Stimulated activated CD4-positive, alpha-beta T cell treated with anti-CD3 and anti-CD28 coated beads, Interleukin-12 subunit alpha, Interleukin-12 subunit beta, amount 100 ng/mL, for 4 hours (primary cell): Measurements from ENCODE around the gene PLCH2.

ENCODE experiments used
- DNase-seq: peaks from one replicate; pipeline ENCODE4 v3.0.0-alpha.2; 2020

The PLCH2 gene

DNA sequence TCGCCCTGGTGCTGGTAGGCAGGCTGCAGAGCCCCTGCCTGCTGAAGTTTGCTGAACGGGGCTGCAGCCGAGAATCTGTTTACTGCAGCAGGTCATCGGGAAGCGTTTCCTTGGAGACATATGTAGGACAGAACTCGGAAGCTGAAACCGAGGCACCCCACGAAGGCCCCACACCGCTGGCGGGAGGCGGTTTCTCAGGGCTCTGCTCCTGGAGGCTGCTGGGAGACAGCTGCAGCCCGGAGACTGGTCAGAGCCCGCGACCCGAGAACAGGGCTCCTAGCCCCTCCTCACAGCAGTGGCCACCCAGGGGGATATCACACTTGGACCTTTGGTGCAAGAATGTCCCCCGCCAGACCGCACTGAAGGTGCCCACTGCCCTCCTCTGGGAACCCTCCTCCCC lies 12.7 kb upstream of the PLCH2 start:
- DNase-seq: no peak

GRCh38 chr1:2465371-2466269 lies 10.5 kb upstream of the PLCH2 start:
- DNase-seq: no peak

DNA sequence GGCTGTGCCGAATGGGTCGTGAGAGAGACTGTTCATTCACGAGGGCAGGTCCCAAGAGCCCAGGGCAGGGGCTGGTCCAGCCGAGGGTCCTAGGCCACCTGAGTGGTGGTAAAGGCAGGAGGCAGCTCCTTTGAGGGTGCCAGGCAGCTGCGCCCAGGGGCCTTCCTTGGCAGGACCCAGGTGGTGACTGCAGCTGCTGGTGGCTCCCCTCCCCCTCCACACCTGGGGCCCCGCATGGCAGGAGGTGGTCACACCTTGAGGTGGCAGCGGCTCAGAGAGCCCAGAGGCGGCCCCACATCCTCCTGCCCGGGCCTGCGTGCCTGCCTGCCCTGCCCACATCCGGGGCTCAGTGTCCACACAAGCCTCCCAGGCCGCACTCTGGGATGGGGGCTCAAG lies 9.8 kb upstream of the PLCH2 start:
- no peak for DNase-seq

DNA sequence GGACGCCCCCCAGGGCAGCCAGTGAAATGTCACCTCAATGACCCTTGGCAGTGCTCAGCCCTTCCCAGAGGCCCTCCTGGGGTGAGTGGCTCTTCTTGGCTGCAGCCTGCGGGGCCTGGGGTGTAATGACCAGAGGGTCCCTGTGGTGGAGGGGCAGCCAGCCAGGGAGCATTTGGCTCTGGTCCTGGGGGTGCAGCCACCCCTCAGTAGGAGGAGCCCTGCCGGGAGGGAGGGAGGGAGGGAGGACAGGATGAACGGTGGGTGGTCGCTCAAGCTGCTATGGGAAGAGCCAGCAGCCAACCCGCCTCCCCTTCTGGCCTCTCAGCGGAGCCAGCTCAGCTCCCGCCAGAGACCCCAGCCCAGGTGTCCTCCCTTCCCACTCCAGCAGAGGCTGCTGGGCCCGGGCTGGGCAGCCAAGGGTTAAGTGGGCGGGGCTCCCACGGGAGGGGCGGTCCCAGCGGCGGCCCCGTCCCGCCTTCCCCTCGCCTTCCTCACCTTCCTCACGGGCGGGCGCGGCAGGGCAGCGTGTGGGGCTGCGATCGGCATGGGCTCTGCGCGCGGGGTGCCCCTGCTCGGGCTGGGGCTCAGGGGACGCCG lies 9.0 kb upstream of the PLCH2 start:
- DNase-seq: peak; percentile 36

GRCh38 chr1:2468041-2468472 lies 8.0 kb upstream of the PLCH2 start:
- peak; percentile 37 for DNase-seq

DNA sequence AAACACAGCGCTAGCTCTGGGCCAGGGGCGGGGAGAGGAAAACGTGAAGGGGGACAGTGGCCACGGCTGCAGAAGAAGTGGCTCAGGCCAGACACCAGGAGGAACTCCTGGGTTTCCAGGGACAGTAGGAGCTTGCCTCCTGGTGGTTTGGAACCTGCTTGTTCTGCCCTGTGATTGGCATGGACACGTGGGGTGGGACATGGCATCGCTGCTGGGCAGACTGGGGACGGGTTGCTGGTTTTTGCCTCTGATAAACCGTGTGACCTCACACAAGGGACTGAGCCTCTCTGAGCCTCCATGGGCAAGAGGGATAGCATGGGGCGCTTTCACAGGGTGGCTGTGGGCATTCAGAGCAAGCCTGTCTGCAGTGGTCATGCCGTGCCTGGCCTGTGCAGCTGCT lies 7.5 kb upstream of the PLCH2 start:
- no peak for DNase-seq

DNA sequence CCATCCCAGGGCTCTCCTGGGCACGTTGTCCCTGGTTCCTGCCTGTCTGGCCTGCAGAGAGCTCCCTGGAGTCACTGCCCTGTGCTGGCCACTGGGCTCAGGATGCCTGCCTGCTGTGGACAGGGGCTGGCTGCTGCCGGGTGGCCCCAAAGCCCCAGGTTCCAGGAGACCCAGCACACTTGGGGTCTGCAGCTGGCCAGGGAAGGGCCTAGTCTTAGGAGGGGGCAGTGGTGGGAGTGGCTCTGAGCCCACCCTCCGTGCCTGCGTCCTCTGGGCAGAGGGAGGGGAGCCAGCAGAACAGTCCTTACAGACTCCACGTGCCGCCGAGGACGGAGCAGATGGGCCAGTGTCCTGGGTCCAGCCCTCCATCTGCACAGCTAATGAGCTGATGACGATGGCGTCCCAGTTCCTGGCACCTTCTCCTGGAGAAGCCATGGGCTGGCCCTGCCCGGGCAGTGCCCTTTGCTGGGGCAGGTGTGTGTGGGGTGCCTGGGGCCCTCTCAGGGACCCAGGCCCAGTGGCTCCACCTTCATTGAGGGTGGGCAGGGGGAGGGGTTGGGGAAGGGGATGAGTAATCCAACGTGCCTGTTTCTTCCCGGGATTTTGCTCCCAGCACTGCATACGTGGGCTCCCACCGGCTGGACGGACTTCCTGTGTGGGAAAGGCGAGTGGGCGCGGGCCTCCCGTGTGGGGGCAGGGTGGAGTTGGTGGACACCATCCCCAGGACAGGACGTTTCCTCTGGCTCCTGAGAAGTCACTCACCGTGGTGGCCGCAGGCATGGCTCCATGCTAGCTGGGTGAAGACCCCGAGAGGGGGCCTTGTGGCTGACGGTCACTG lies 6.8 kb upstream of the PLCH2 start:
- no peak for DNase-seq

DNA sequence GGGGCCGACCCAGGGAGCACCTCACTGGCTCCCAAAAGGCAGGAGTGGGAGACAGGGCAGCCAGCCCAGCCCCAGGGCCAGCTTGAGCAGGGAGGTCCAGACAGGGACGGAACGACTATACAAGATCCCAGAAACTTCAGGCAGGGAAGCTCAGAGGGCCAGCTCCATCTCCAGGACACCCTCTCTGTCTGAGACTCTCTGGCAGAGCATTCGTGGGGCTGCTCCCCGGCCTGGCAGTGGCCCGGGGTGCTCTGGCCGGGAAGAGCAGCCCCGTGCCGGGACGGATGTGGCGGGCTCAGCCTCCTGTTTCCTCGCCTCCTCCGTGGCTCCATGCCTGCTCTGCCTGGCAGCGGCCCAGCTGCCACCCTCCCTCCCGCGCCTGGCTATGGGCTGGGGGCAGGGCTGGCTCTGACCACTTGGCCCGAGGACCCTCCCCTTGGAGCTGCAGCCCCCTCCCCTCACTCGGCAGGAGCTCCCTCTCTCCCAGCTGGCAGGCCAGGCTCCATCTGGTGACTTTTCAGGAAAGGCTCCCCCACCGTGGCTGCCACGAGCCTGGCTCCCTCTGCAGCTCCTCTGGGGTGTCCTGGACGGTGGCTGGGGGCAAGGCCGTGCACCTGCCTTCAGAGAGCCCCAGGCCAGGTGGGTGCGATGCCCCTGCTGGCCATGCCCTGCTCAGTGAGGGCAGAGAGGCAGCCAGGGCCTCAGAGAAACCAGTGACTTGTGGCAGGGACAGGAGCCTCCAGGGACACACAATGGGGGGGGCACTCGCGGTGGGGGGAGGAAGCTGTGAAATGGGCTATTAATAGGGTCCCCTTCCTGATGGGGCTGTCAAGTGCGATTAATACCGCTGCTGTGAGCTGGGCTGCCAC lies 5.6 kb upstream of the PLCH2 start:
- no peak for DNase-seq

GRCh38 chr1:2471159-2471471 lies 5.0 kb upstream of the PLCH2 start:
- no peak for DNase-seq

GRCh38 chr1:2471587-2472001 lies 4.5 kb upstream of the PLCH2 start:
- DNase-seq: no peak

GRCh38 chr1:2472109-2472508 lies 4.0 kb upstream of the PLCH2 start:
- DNase-seq: no peak

GRCh38 chr1:2472561-2473177 lies 3.4 kb upstream of the PLCH2 start:
- no peak for DNase-seq

DNA sequence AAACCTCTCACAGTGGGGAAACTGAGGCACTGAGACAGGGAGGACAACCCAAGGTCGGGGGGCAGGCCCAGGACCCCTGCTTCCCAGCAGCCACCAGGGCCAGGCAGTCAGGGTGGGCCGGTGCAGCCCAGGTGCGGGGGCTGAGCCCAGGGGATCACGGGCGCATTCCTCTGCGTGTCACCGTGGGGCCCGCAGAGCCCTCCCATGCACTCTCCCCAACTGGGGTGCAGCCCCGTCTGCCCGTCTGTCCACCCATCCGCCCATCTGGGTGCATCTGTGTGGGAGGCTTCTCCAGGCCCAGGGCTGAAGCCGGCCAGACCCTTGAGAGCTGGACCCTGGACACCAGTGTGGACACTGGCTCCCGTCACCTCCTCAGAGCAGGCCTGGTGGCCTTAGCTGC lies 2.9 kb upstream of the PLCH2 start:
- no peak for DNase-seq

DNA sequence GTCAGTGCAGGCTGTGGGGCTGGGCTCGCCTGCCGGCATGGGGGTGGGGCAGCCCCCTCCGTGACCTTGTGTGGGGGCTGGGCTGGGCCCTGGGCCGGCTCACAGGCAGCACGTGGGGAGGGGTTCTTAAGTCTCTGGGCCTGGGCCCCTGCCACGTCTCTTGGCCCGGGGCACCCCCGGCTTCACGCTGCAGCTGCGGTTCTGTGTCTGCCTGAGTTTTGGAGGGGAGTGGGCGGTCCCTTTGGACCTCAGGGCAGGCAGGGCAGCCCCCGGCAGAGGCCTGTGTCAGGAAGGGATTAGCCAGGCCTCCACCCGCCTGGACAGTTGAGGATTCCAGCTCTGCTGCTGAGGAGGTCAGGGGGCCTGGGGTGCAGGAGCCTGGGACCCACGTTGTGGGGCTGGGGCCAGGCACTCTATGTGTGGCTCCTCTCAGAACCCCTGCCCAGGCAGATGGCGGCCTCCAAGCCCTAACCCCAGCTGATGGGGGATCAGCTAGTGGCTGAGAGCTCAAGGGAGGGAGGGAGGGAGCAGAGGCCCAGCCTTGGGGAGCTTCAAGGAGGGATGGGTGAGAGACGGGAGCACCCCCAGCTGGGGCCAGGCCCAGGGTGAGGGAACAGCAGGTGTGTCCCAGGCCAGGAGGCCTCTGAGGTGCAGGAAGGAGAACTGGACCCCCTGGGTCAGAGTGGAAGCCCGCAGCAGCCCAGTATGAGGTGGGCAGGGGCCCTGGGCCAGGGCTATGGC lies 1.8 kb upstream of the PLCH2 start:
- DNase-seq: no peak

- DNase-seq: no peak
Observed at GRCh38 chr1:2474933-2475371, 1.1 kb upstream of the PLCH2 start.

DNA sequence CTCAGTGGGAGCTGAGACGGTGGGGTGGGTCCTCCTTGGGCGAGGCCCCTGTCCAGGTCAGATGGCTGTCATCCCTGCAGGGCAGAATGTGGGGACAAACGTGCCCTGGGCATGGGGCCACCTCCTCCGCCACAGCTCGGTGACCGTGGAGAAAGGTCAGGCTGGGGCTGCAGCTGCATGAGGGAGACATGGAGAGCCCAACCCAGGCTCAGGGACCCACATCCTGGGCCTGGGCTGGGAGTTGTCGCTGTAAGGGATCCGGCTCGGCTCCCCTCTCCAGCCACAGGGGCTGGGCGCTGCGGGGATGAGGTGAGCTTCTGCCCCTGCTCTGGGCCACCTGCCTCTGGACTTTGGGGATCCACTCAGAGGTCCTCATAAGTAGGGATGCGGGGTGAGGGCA lies 518 bp upstream of the PLCH2 start:
- no peak for DNase-seq

- no peak for DNase-seq
Observed at GRCh38 chr1:2477309-2477708, 1.2 kb downstream of the PLCH2 start.

- no peak for DNase-seq
Observed at GRCh38 chr1:2477791-2478499, 1.9 kb downstream of the PLCH2 start.

GRCh38 chr1:2479186-2479585 lies 3.1 kb downstream of the PLCH2 start:
- no peak for DNase-seq

DNA sequence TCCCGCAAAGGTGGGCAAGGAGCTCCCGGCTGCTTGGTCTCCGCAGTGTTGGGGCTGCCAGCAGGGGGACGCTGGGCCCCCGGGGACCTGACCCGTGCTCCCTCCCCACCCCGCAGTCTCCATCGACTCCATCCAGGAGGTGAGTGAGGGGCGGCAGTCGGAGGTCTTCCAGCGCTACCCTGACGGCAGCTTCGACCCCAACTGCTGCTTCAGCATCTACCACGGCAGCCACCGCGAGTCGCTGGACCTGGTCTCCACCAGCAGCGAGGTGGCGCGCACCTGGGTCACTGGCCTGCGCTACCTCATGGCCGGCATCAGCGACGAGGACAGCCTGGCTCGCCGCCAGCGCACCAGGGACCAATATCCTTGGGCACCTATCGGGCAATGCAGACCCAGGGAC lies 3.5 kb downstream of the PLCH2 start:
- DNase-seq: no peak
